ENCODE measurements around the gene BCL2L14.

DNA sequence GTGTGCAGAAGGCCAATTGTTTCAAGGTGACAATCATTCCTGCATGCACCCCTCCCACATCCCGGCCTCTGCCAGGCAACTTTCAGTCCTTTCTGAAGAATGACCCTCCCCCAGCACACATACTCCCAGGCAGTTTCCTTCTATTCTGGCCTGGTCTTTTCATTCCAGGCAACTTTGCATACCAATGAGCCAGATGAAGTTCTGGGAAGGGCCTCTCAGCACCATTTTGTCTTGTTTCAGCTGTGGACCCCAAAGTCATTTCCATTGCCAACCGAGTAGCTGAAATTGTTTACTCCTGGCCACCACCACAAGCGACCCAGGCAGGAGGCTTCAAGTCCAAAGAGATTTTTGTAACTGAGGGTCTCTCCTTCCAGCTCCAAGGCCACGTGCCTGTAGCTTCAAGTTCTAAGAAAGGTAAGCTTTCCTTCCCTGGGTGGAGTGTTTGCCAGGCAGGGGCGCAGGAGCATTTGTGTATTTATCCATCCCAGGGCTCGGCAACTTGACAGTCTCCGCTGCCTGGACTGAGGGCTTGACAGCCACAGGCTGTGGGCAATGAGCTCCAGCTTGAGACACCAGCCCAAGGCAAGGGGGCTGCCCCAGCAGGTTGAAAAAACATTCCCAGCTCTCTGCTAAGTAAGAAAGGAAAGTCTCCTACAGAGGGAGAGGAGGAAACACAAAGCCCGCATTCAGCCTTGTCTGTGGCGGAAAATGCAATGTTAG is 16.4 kb downstream of the BCL2L14 start:
- TF ChIP-seq, protein P1, sequence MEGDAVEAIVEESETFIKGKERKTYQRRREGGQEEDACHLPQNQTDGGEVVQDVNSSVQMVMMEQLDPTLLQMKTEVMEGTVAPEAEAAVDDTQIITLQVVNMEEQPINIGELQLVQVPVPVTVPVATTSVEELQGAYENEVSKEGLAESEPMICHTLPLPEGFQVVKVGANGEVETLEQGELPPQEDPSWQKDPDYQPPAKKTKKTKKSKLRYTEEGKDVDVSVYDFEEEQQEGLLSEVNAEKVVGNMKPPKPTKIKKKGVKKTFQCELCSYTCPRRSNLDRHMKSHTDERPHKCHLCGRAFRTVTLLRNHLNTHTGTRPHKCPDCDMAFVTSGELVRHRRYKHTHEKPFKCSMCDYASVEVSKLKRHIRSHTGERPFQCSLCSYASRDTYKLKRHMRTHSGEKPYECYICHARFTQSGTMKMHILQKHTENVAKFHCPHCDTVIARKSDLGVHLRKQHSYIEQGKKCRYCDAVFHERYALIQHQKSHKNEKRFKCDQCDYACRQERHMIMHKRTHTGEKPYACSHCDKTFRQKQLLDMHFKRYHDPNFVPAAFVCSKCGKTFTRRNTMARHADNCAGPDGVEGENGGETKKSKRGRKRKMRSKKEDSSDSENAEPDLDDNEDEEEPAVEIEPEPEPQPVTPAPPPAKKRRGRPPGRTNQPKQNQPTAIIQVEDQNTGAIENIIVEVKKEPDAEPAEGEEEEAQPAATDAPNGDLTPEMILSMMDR (IDR thresholded peaks at IDR 0.05; ENCODE audit: insufficient read depth, low read length): no peak
- TF ChIP-seq POLR2AphosphoS5 (IDR thresholded peaks at IDR 0.05; ENCODE audit: low read depth) (no peak), GABPA (IDR thresholded peaks at IDR 0.05; ENCODE audit: low read depth) (no peak), SPI1 (IDR thresholded peaks at IDR 0.05; ENCODE audit: borderline replicate concordance, low read depth) (no peak)
